CD4-positive, alpha-beta T cell treated with Interleukin-21 for 1 hour (primary cell): ENCODE results near the gene ARL15.

Experiments used
- DNase-seq: peaks from one replicate; pipeline ENCODE4 v3.0.0-alpha.2; 2020

The ARL15 gene

DNA sequence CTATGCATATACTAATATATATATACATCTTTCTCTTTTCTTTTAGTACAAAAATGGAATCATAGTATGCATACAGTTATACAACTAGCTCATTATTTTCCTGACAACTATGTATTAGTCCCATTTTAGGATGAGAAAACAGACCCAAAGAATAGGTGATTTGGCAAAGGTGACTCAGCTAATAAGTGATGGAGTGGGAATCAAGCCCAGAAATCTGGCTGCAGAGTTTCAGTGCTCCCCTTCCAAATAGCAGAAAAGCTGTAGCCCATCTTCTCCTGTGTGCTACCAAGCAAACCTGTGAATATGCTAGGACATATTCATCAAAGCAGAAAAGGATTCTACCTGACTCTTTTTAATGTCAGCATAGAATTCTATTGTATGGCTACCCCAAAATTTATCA, 114.7 kb downstream of the ARL15 start:
- DNase-seq, result no peak

GRCh38 chr5:54194318-54194717, 116.1 kb downstream of the ARL15 start:
- DNase-seq, result no peak

DNA sequence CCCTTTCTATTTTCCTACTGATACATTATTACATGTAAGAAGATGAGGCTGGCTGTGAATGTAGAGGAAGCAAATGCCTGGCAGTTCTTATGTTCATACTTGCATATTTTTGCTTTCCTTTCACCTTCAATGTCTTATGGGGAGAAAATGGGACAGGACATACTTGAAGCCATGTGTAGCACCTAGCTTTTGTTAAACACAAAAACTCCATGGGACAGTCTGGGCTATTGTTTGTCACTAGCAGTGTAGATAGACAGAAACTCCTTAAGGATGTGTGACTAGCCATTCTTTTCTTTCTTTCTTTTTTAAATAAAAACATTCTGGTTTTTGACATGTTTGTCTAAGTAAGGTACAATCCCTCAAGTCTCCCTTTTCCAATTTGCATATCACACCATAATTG, 122.7 kb downstream of the ARL15 start:
- no peak for DNase-seq

GRCh38 chr5:54186912-54187445, 123.4 kb downstream of the ARL15 start:
- DNase-seq, result no peak

GRCh38 chr5:54186108-54186507, 124.3 kb downstream of the ARL15 start:
- DNase-seq, result no peak

GRCh38 chr5:54184806-54185205, 125.6 kb downstream of the ARL15 start:
- DNase-seq, result no peak

- DNase-seq, result no peak
Measured at GRCh38 chr5:54180630-54181031, 129.7 kb downstream of the ARL15 start.

DNA sequence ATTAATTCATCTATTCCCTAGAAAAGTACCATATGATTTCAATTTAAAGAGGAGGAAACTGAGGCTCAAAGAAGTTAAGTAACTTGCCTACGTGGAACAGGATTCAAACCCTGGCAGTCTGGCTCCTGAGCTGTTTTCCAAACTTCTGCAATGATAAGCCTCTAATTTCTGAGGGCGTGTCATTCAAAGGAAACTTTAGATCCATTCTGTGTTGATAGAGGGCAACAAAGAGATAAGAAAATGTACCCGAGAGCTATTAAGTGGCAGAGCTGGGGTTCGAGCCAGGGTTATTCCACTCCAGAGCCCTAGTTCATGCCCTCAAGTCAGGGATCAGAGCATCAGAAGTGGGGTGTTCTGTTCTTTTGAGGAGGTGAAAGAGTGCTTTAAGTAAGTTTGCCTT, 131.4 kb downstream of the ARL15 start:
- DNase-seq, result no peak

DNA sequence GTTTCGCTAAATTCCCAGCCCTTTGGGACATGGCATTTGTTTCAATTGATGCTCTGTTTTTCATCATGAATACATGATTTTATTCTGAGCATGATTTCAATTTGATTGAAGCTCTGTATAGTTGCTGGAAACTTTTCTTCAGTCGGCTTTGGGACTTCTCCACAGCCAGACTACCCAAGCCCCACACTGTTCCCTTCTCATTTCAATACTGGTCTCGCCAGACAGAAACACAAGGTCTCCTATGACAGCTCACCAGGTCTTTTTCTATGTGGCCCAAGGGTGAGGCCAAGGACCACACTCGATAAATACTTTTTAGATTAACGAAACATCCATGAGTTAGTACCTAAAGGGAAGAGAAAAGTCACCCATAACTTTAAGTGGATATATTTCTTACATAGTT, 132.2 kb downstream of the ARL15 start:
- DNase-seq, result no peak

- no peak for DNase-seq
Measured at GRCh38 chr5:54177058-54177457, 133.3 kb downstream of the ARL15 start.

DNA sequence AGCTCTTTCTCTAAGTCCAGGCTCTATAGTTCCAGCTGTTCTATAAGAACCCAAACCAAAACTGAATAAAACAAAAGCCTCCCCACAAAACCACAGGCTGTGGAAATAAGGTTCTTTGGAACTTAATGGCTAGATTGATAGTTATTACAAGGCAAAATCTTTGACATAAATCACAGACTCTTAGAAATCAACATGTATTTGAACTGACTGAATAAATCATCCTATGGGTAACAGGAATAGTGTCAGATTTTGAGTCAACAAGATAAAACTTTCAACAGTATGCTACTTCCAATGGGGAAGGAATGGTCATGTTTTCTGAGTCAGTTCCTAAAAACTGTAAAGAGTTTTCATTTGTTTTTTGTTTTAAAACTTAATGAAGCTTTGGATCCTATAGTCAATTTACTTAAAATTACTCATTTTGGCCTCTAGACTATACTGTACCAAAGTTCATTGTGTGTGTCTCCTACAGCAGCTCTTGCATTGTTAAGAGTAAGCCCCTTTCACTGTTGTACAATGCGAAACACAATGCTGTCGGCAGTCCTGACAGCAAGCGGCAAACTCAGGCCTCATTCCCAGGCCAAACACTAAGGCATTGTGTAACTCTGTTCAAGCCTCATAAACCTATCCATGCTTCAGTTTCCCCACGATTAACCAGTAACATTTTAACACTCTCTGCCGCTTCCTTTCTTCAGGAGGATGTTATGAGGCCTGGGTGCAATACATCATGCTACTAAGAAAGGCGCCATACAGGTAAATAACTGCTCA, 134.1 kb downstream of the ARL15 start:
- no peak for DNase-seq

GRCh38 chr5:54173251-54173650, 137.1 kb downstream of the ARL15 start:
- no peak for DNase-seq

DNA sequence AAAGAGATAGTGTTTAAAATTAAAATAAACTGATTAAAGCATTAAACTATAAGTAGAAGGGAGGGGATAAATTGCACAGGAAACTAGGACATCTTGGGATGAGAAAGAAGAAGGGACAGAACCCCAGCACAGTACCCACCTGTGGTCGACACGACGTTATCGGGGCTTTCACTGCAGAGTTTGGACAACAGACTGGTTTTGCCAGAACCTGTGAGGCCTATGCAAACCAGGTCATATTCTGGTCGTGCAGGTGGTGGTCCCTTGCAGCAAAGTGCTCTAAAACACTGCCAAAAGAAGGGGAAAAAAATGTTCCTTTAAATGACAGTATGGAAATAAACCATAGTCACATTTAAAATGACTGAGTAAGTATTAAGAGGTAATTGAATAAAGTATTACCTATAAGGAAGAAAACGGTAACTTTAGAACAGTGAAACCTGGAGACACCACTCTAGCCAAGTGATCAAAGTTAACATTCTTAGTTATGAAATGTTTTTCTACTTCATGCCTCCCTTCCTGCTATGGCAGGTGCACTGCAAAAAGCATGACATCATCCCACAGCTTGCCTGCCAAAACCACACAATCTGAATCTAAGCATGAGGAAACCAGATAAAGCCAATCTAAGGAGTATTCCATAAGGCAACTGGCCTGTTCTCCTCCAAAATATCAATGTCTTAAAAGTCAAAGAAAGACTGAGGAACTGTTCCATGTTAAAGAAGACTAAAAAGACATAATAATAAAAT, 138.6 kb downstream of the ARL15 start:
- no peak for DNase-seq

- DNase-seq, result no peak
Measured at GRCh38 chr5:54165687-54166086, 144.7 kb downstream of the ARL15 start.

DNA sequence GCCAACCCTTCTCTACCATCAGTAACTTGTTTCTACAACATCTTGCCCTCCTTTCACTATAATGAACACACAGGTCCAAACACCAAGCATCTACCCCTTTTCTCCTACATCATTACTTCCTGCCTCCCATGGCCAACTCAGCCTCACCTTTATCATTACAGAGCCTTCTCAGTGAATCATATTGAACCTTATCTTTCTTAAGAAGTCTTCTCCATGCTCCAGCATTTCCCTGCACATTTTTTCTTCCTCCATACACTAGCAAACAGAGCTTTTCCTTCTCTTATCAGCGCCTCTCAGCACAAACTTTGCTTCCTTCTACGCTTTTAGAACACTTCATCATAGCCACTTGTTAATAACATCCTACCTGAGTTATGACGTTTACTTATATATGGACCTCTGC, 148.2 kb downstream of the ARL15 start:
- no peak for DNase-seq

GRCh38 chr5:54160329-54160728, 150.0 kb downstream of the ARL15 start:
- no peak for DNase-seq

- DNase-seq, result no peak
Measured at GRCh38 chr5:54159893-54160195, 150.5 kb downstream of the ARL15 start.

GRCh38 chr5:54159153-54159892, 151.1 kb downstream of the ARL15 start:
- DNase-seq, result no peak

DNA sequence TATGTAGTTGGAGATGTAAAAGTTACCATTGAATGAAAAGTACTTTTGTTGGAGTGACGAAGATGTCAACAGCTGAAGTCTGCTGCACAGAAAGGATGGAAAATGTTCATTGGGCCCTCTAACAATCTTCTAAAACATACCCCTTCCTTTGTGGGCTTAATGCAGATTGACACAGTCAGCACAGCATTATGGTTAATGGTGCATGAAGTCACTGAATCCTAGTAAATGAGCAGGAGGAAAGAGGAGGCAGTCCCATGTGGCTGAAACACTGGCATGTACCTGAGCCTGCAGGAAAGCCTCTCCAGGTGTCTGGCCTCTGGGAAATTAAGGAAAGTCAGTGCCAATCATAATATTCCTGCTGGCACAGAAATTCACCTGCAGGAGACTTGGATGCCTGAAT, 153.8 kb downstream of the ARL15 start:
- DNase-seq, result no peak

GRCh38 chr5:54150841-54151240, 159.5 kb downstream of the ARL15 start:
- no peak for DNase-seq

DNA sequence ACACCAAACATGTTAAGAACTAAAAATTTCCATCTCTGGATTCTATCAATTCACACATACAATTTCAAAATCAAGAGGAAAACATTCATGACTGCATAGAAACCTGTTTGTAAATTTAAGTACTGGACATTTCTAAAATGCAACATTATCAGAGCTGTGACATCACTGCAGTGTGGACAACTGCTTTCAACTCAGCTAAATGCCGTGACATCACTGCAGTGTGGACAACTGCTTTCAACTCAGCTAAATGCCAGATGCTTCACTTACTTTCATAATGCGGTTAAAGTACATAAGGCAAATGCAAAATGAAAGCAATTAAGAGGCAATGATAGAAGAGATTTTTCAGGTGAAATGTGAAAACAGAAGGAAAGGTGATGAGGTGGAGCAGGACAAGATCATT, 161.5 kb downstream of the ARL15 start:
- no peak for DNase-seq

DNA sequence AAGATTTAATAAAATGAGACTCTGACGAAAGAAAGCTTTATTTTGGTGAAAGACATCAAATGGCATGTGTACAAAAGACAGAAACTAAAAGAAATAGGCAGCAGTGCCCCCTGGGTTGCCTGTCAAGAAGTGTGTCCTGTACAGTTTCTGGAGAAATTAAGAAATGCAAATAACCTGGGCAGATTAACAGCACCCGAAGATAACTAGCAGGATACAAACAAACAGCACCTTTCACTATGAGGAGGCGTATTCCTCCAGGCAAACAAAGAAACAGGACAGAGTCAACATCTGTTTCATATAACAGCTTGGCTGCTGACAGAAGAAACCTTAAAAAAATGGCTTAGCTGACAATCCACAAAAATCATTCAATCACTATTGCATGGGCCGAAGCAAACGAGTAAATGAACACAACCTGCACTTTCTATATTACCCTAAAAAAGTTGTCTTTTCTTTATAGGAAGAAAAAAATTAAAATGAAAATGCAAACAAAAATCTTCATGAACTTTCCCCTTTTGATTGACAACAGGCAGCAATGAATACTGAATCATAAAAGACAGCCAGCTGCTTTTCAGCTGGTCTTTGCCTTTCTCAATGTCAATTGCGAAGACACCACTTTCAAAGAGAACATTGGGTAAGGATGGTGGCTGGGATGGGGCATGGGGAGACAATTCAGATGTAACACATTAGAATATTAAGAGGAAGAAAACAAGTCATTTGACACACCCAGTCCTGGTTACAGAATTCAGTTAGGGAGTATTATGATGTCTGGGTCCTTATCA, 162.1 kb downstream of the ARL15 start:
- DNase-seq, result no peak

GRCh38 chr5:54146916-54147315, 163.5 kb downstream of the ARL15 start:
- no peak for DNase-seq
